ENCODE measurements around the gene GPSM1. TPM values are rescaled to one million over a fixed set of nuclear protein-coding genes. Genes with fewer than 3 reads are reported as not detected.

Gene GPSM1
- total RNA-seq, 4 donors from 2014 or later, result 28.8 to 95.1 (median 38.1) TPM

GRCh38 chr9:136284311-136284710 lies 43.0 kb upstream of the GPSM1 start:
- Histone ChIP-seq H3K36me3 (no peaks in the 10 kb centered on the region), H3K27me3 (peaks cover 0 to 49% of the 10 kb centered on the region in 2 donors), H3K9me3 (no peaks in the 10 kb centered on the region), H3K4me3 (no peak overlapping the region), H3K4me1 (peaks cover 0 to 12% (median 5%) of the 10 kb centered on the region in 4 donors), H3K27ac (no peak overlapping the region)
- WGBS, 2 donors, result 66 to 75% methylated on average over 15 to 19 of the region's 22 CpGs
- DNase-seq (ENCODE audit: low spot score in 2 of 2), result no peak
- TF ChIP-seq CTCF (IDR thresholded peaks at IDR 0.05) (no peak), EP300 (IDR thresholded peaks at IDR 0.05) (no peak), POLR2A (IDR thresholded peaks at IDR 0.05) (no peak)

GRCh38 chr9:136284951-136285350 lies 42.4 kb upstream of the GPSM1 start:
- Histone ChIP-seq H3K36me3 (no peaks in the 10 kb centered on the region), H3K4me1 (peaks cover 0 to 12% (median 5%) of the 10 kb centered on the region in 4 donors), H3K4me3 (no peak overlapping the region), H3K27ac (no peak overlapping the region), H3K9me3 (no peaks in the 10 kb centered on the region), H3K27me3 (peaks cover 0 to 44% of the 10 kb centered on the region in 2 donors)
- DNase-seq (ENCODE audit: low spot score in 2 of 2), result no peak
- TF ChIP-seq POLR2A (IDR thresholded peaks at IDR 0.05) (no peak), EP300 (IDR thresholded peaks at IDR 0.05) (no peak), CTCF (IDR thresholded peaks at IDR 0.05) (no peak)
- WGBS, 2 donors, result 81% methylated on average over 19 of the region's 19 CpGs; no CpG with 5 or more reads in 1 of the 2 donors

GRCh38 chr9:136285501-136286358 lies 41.6 kb upstream of the GPSM1 start:
- Histone ChIP-seq H3K36me3 (no peaks in the 10 kb centered on the region), H3K27ac (no peak overlapping the region), H3K9me3 (no peaks in the 10 kb centered on the region), H3K27me3 (peaks cover 0 to 51% of the 10 kb centered on the region in 2 donors), H3K4me1 (peaks cover 0 to 12% (median 5%) of the 10 kb centered on the region in 4 donors), H3K4me3 (no peak overlapping the region)
- DNase-seq (ENCODE audit: low spot score in 2 of 2), result no peak
- no peak for TF ChIP-seq POLR2A (IDR thresholded peaks at IDR 0.05)
- no peak for TF ChIP-seq CTCF (IDR thresholded peaks at IDR 0.05)
- 80 to 82% methylated on average over 22 to 26 of the region's 28 CpGs for WGBS, 2 donors

- Histone ChIP-seq H3K27ac (no peak overlapping the region), H3K4me1 (peaks cover 0 to 12% (median 5%) of the 10 kb centered on the region in 4 donors), H3K36me3 (no peaks in the 10 kb centered on the region), H3K4me3 (no peak overlapping the region), H3K9me3 (no peaks in the 10 kb centered on the region), H3K27me3 (peaks cover 0 to 57% of the 10 kb centered on the region in 2 donors)
- no peak for TF ChIP-seq EP300 (IDR thresholded peaks at IDR 0.05)
- no peak for TF ChIP-seq CTCF (IDR thresholded peaks at IDR 0.05)
- TF ChIP-seq POLR2A (IDR thresholded peaks at IDR 0.05), result no peak
- DNase-seq (ENCODE audit: low spot score in 2 of 2), result no peak
- 77 to 81% methylated on average over 26 to 30 of the region's 30 CpGs for WGBS, 2 donors
Measured at GRCh38 chr9:136286359-136286986, 40.9 kb upstream of the GPSM1 start.

GRCh38 chr9:136286987-136287379 lies 40.4 kb upstream of the GPSM1 start:
- Histone ChIP-seq H3K27ac (no peak overlapping the region), H3K36me3 (no peaks in the 10 kb centered on the region), H3K27me3 (peaks cover 0 to 57% of the 10 kb centered on the region in 2 donors), H3K4me3 (no peak overlapping the region), H3K4me1 (peaks cover 0 to 12% (median 5%) of the 10 kb centered on the region in 4 donors), H3K9me3 (no peaks in the 10 kb centered on the region)
- WGBS, 2 donors, result 91 to 92% methylated on average over 13 of the region's 13 CpGs
- TF ChIP-seq POLR2A (IDR thresholded peaks at IDR 0.05), result no peak
- no peak for TF ChIP-seq EP300 (IDR thresholded peaks at IDR 0.05)
- TF ChIP-seq CTCF (IDR thresholded peaks at IDR 0.05), result no peak
- DNase-seq (ENCODE audit: low spot score in 2 of 2), result no peak

Measured in tibial nerve (tissue), 4 donors.